Testis (tissue), 3 donors: ENCODE data around the gene ATRN. TPM values are rescaled to one million over a fixed set of nuclear protein-coding genes. Genes with fewer than 3 reads are reported as not detected.

Experiments used
- DNase-seq: peaks from one replicate; pipeline ENCODE4 v3.0.0-alpha.2; 2019
- H3K27ac ChIP-seq, 2 donors: fragments of 200-600 bp; sonication (generic); one replicate each; pipeline ENCODE4 v1.5.1; 2019
- H3K27me3 ChIP-seq: fragments of 200-600 bp; sonication (generic); one replicate; pipeline ENCODE4 v1.5.1; 2019
- H3K36me3 ChIP-seq: fragments of 200-600 bp; sonication (generic); one replicate; pipeline ENCODE4 v1.5.1; 2017; ENCODE audit warnings: low read depth; ENCODE audit errors: missing control alignments
- H3K4me1 ChIP-seq: fragments of 200-600 bp; sonication (generic); one replicate; pipeline ENCODE4 v1.5.1; 2019
- H3K4me3 ChIP-seq, 2 donors: fragments of 200-600 bp; sonication (generic); one replicate each; pipeline ENCODE4 v1.5.1; 2017 to 2019
- H3K9me3 ChIP-seq: fragments of 200-600 bp; sonication (generic); one replicate; pipeline ENCODE4 v1.5.1; 2017
- CTCF ChIP-seq, 3 experiments: fragments of 450-650 bp in 2 of 3; fragments of 200-600 bp in 1 of 3; sonication (generic) in 1 of 3; IDR thresholded peaks; one replicate each; pipeline ENCODE4 v1.5.1; 2016 to 2019; ENCODE audit warnings: antibody characterized with exemption in 3 of 3, mild to moderate bottlenecking in 2 of 3, moderate library complexity in 1 of 3
- POLR2A ChIP-seq: fragments of 450-650 bp; IDR thresholded peaks from one replicate; pipeline ENCODE4 v1.6.1; 2017; ENCODE audit warnings: antibody characterized with exemption, mild to moderate bottlenecking, moderate library complexity
- WGBS, 2 donors: methylation state at CpG; one replicate each; pipeline ENCODE4 v1.1.5; 2018; 5-methylcytosine and 5-hydroxymethylcytosine counted together
- intact Hi-C: fragments of 100-400 bp; cut with DNase I; formaldehyde crosslinking; loops from one replicate; pipeline ENCODE4 v1.15.1; 2023; ENCODE audit warnings: low total_unique reads
- polyA plus RNA-seq: library from polyadenylated mRNA; stranded (reverse); fragments of 350-450 nt; fragmentation: Illumina TruSeq; extraction: RNeasy Lipid Tissue Mini Kit (QIAGEN cat#74804); gene quantifications from one replicate; pipeline ENCODE4 v1.2.3, GENCODE V29; 2014; ENCODE audit warnings: low read depth, low replicate concordance; ENCODE audit not compliant: insufficient read depth
- total RNA-seq, 2 donors: library from RNA; depleted of rRNA; stranded (reverse); fragments of >200 nt; gene quantifications; one replicate each; pipeline ENCODE4 v1.2.3, GENCODE V29; 2016

ATRN gene
- total and polyA plus RNA-seq, 3 donors from 2014 or later = 39.4 to 43.8 (median 42.7) TPM

GRCh38 chr20:3658019-3658715 lies 187.3 kb downstream of the ATRN start:
- intact Hi-C loops = no loop called here
- no peaks in the 10 kb centered on the region for H3K36me3 ChIP-seq
- H3K27ac ChIP-seq = no peak overlapping the region
- TF ChIP-seq POLR2A (no peak), CTCF (IDR thresholded peaks at IDR 0.05) (no peak)
- WGBS, 2 donors = 84 to 86% methylated on average over 5 to 7 of the region's 7 CpGs
- H3K4me3 ChIP-seq = no peak overlapping the region
- H3K4me1 ChIP-seq = no peaks in the 10 kb centered on the region
- no peak for DNase-seq
- no peaks in the 10 kb centered on the region for H3K27me3 ChIP-seq
- no peaks in the 10 kb centered on the region for H3K9me3 ChIP-seq

- H3K4me1 ChIP-seq = no peaks in the 10 kb centered on the region
- H3K4me3 ChIP-seq = no peak overlapping the region
- H3K27ac ChIP-seq = no peak overlapping the region
- no peaks in the 10 kb centered on the region for H3K9me3 ChIP-seq
- H3K27me3 ChIP-seq = no peaks in the 10 kb centered on the region
- DNase-seq = no peak
- intact Hi-C loops = no loop called here
- H3K36me3 ChIP-seq = no peaks in the 10 kb centered on the region
- WGBS, 2 donors = 63 to 65% methylated on average over 8 of the region's 8 CpGs
- TF ChIP-seq POLR2A (no peak), CTCF (IDR thresholded peaks at IDR 0.05) (no peak)
These were observed 188.1 kb downstream of the ATRN start for GRCh38 chr20:3658716-3659491.

GRCh38 chr20:3659492-3660261 lies 188.9 kb downstream of the ATRN start:
- H3K27ac ChIP-seq = no peak overlapping the region
- no peak overlapping the region for H3K4me3 ChIP-seq
- 65 to 69% methylated on average over 4 to 12 of the region's 12 CpGs for WGBS, 2 donors
- H3K4me1 ChIP-seq = no peaks in the 10 kb centered on the region
- TF ChIP-seq CTCF (IDR thresholded peaks at IDR 0.05) (no peak), POLR2A (no peak)
- no peaks in the 10 kb centered on the region for H3K27me3 ChIP-seq
- no peaks in the 10 kb centered on the region for H3K9me3 ChIP-seq
- DNase-seq = no peak
- intact Hi-C loops = no loop called here
- H3K36me3 ChIP-seq = no peaks in the 10 kb centered on the region

- WGBS, 2 donors = 0 to 3% methylated on average over 5 to 35 of the region's 75 CpGs
- Histone ChIP-seq H3K4me3 (peak overlapping the region; percentile 31 to 36), H3K4me1 (no peaks in the 10 kb centered on the region), H3K27me3 (no peaks in the 10 kb centered on the region), H3K27ac (no peak overlapping the region), H3K9me3 (no peaks in the 10 kb centered on the region), H3K36me3 (no peaks in the 10 kb centered on the region)
- intact Hi-C loops = no loop called here
- no peak for TF ChIP-seq CTCF (IDR thresholded peaks at IDR 0.05)
- TF ChIP-seq POLR2A = no peak
- DNase-seq = no peak
These were observed 189.6 kb downstream of the ATRN start for GRCh38 chr20:3660262-3661059.
